Coronary artery (tissue), 2 donors: ENCODE measurements around the gene PTTG1IP.
"Not testable (repeated sequence)": the region's sequence is repeated elsewhere in the genome, so short reads cannot be mapped to it uniquely, and the experiment has no call there.

Experiments
- DNase-seq: peaks from one replicate; pipeline ENCODE4 v3.0.0-alpha.2; 2017; ENCODE audit warnings: low spot score
- H3K27ac ChIP-seq, 2 donors: fragments of 200-600 bp; sonication (generic); one replicate each; pipeline ENCODE4 v1.5.1; 2016 to 2019
- H3K4me3 ChIP-seq: fragments of 200-600 bp; sonication (generic); 2 replicates; pipeline ENCODE4 v1.5.1; 2016; ENCODE audit warnings: mild to moderate bottlenecking, moderate library complexity
- CTCF ChIP-seq: fragments of 200-600 bp; sonication (generic); IDR thresholded peaks from one replicate; pipeline ENCODE4 v1.5.1; 2019; ENCODE audit warnings: antibody characterized with exemption

PTTG1IP gene

GRCh38 chr21:44834231-44834950 lies 39.1 kb downstream of the PTTG1IP start:
- no peak overlapping the region for H3K4me3 ChIP-seq
- no peak for DNase-seq
- TF ChIP-seq CTCF, result no peak

GRCh38 chr21:44833663-44834062 lies 39.8 kb downstream of the PTTG1IP start:
- no peak for DNase-seq
- Histone ChIP-seq H3K27ac (no peak overlapping the region), H3K4me3 (no peak overlapping the region)
- no peak for TF ChIP-seq CTCF

More at GRCh38 chr21:44834231-44834950, 39.1 kb downstream of the PTTG1IP start:
- H3K27ac ChIP-seq, result no peak overlapping the region

GRCh38 chr21:44832516-44833255 lies 40.8 kb downstream of the PTTG1IP start:
- not testable (repeated sequence) for DNase-seq, H3K27ac ChIP-seq, H3K4me3 ChIP-seq

GRCh38 chr21:44831227-44831860 lies 42.1 kb downstream of the PTTG1IP start:
- no peak for DNase-seq
- H3K27ac ChIP-seq, result no peak overlapping the region
- no peak overlapping the region for H3K4me3 ChIP-seq
- no peak for TF ChIP-seq CTCF

- Histone ChIP-seq H3K4me3 (no peak overlapping the region), H3K27ac (no peak overlapping the region)
- no peak for DNase-seq
- no peak for TF ChIP-seq CTCF
These were observed 43.9 kb downstream of the PTTG1IP start for GRCh38 chr21:44829507-44830092.

- TF ChIP-seq CTCF, result no peak
- no peak for DNase-seq
- H3K27ac ChIP-seq, result no peak overlapping the region
- H3K4me3 ChIP-seq, result no peak overlapping the region
These were observed 45.0 kb downstream of the PTTG1IP start for GRCh38 chr21:44828362-44829056.

GRCh38 chr21:44823179-44823660 lies 50.3 kb downstream of the PTTG1IP start:
- H3K27ac ChIP-seq, result no peak overlapping the region
- TF ChIP-seq CTCF, result no peak
- DNase-seq, result no peak

More at GRCh38 chr21:44823179-44823660, 50.3 kb downstream of the PTTG1IP start:
- H3K4me3 ChIP-seq, result no peak overlapping the region
